Activated naive CD4-positive, alpha-beta T cell treated with anti-CD3 and anti-CD28 coated beads, Interleukin-2, amount 50 U/mL, for 72 hours (primary cell): ENCODE measurements around the gene JCHAIN. TPM values are rescaled to one million over a fixed set of nuclear protein-coding genes. Genes with fewer than 3 reads are reported as not detected.
"Not testable (repeated sequence)": the region's sequence is repeated elsewhere in the genome, so short reads cannot be mapped to it uniquely, and the experiment has no call there.

ENCODE experiments used
- ATAC-seq, 2 donors: fragments of 150-1000 bp; cut with Tn5 transposase; 2 replicates each; pipeline ENCODE4 v1.10.0; 2021; ENCODE audit warnings: mild to moderate bottlenecking in 2 of 2, moderate library complexity in 2 of 2
- DNase-seq, 2 donors: peaks; one replicate each; pipeline ENCODE4 v3.0.0; 2021 to 2022; ENCODE audit warnings: low spot score in 2 of 2
- H3K27ac Mint-ChIP-seq, 2 donors: one replicate each; pipeline ENCODE4 v1.8.0; 2022; ENCODE audit warnings: mild to moderate bottlenecking in 2 of 2, mixed read lengths in 2 of 2
- H3K36me3 Mint-ChIP-seq, 2 donors: one replicate each; pipeline ENCODE4 v1.8.0; 2022; ENCODE audit warnings: mixed read lengths in 2 of 2
- H3K9me3 Mint-ChIP-seq, 2 donors: one replicate each; pipeline ENCODE4 v1.8.0; 2022; ENCODE audit warnings: mixed read lengths in 2 of 2
- total RNA-seq, 2 donors: library from RNA; stranded (reverse); gene quantifications; one replicate each; pipeline ENCODE4 v1.2.3, GENCODE V29; 2022

The JCHAIN gene
- total RNA-seq, 2 donors from 2014 or later = 0.68 TPM; not detected in 1

- Mint-ChIP-seq H3K9me3 (no peaks in the 10 kb centered on the region), H3K27ac (no peak overlapping the region), H3K36me3 (no peaks in the 10 kb centered on the region)
- DNase-seq = no peak
- ATAC-seq = no peak
These were observed 4.2 kb upstream of the JCHAIN start for GRCh38 chr4:70670332-70671014.

- Mint-ChIP-seq H3K9me3 (no peaks in the 10 kb centered on the region), H3K36me3 (no peaks in the 10 kb centered on the region), H3K27ac (no peak overlapping the region)
- ATAC-seq = no peak
- no peak for DNase-seq
These were observed 1.6 kb upstream of the JCHAIN start for GRCh38 chr4:70667740-70668535.

- H3K27ac Mint-ChIP-seq, H3K9me3 Mint-ChIP-seq, H3K36me3 Mint-ChIP-seq: not testable (repeated sequence)
- peak in 1 of 2 donors; percentile 18 for DNase-seq
- ATAC-seq = peak; percentile 95
These were observed 4.9 kb downstream of the JCHAIN start for GRCh38 chr4:70661309-70661922.

DNA sequence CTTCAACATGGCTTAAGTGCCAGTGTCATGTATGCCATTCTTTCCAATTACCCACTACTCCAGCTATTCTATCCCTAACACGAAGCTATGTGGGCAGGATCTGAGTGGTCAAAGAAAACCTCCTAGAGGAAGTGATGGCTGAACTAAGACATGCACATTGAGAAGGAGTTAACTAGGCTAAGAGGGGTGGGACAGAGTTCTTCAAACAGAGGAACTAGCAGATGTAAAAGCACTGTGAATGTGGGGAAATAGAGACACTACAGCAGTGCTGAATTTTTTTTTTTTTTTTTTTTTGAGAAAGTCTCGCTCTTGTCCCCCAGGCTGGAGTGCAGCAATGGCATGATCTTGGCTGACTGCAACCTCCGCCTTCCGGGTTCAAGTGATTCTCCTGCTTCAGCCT is 6.2 kb downstream of the JCHAIN start:
- ATAC-seq (no peak), DNase-seq (no peak)
- Mint-ChIP-seq H3K36me3 (no peaks in the 10 kb centered on the region), H3K9me3 (no peaks in the 10 kb centered on the region), H3K27ac (no peak overlapping the region)

DNA sequence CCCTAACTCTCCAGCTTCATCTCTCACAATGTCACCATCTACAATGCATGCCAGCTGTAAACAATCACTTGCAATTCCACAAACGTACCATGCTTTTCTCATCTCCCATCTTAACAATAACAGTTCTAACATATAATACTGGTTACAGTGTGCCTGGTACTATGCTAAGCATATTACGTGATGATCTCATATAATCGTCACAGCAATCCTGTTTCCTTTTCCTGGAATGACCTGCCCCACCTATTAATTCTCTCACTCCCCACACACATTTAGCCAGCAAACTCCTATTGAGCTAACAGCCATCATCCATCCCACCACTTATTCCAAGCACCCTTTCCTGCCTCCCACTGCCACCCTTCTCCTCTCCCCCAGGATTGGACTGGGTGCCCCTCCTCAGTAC is 7.9 kb downstream of the JCHAIN start:
- ATAC-seq (no peak), DNase-seq (no peak)
- Mint-ChIP-seq H3K36me3 (no peaks in the 10 kb centered on the region), H3K27ac (no peak overlapping the region), H3K9me3 (no peaks in the 10 kb centered on the region)

DNA sequence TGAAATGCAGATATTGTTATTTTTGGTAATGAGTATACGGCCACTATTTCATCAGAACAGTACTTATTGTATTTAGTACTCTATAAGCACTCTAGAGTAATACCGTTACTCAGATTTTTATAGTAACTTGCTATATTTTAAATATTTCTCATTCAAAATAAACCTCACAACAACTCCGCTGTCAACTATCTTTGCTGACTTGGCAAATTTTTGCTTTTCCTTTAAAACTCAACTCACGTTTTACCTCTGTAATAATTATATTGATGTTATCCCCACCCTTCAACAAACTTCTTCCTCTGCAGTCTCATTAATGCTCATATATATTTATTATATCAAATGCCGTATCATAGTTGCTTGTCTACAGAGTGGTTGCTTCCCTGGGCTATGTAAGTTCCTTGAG is 9.0 kb downstream of the JCHAIN start:
- Mint-ChIP-seq H3K27ac (no peak overlapping the region), H3K36me3 (no peaks in the 10 kb centered on the region), H3K9me3 (no peaks in the 10 kb centered on the region)
- ATAC-seq = no peak
- DNase-seq = no peak

DNA sequence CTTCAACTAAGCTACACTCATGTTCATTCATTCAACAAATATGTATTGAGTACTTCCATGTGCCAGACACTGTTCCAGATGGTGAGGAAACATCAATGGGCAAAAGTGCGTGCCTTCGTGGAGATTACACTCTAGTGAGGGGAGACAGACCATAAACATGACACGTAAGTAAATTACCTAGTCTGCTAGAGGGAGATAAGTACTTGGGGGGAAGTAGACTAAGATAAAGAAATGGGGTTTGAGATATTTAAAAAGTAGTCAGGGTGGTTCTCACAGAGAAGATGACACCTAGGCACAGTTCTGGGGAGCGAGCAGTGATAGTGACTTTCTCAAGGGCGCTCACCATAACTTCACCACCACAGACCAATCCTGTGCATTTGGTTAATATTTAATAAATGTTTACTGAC is 11.7 kb downstream of the JCHAIN start:
- ATAC-seq (no peak), DNase-seq (no peak)
- Mint-ChIP-seq H3K9me3 (no peaks in the 10 kb centered on the region), H3K36me3 (no peaks in the 10 kb centered on the region), H3K27ac (no peak overlapping the region)

DNA sequence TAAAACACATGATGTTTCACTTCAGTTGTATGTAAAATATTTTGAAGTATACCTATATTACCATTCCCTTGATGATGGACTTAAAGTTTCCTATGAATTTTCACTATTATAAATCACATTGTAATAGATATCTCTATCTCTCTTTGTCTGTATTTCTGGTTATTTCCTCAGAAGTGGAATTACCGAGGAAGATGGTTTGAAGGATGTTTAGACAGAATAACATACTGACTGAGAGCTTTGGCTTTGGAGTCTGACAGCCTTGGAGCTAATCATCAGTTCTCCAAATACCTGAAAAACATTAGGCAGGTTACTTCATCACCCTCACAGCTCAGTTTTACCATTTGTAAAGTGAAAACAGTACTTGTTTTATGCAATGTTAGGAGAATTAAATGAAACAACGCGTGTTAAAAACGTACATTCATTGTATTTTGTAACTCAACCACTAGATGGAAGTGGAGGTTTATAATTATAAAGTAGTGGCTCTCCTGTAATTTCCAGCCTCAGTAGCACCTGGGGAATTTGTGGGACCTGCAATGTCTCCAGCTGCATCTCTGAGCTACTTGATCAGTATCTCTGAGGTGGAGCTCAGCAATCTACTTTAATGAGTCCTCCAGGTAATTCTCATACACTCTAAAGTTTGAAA is 14.3 kb downstream of the JCHAIN start:
- Mint-ChIP-seq H3K27ac (no peak overlapping the region), H3K36me3 (no peaks in the 10 kb centered on the region), H3K9me3 (no peaks in the 10 kb centered on the region)
- DNase-seq (no peak), ATAC-seq (peak; percentile 47 to 57)

DNA sequence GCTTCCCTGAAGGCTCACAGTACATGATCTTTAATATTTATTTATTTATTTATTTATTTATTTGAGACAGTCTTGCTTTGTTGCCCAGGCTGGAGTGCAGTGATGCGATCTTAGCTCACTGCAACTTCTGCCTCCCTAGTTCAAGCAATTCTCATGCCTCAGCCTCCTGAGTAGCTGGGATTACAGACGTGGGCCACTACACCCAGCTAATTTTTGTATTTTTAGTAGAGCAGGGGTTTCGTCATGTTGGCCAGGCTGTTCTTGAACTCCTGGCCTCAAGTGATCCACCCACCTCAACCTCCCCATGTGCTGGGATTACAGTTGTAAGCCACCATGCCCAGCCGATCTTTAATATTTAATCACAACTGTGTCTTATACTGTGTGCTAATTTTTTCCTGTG is 15.6 kb downstream of the JCHAIN start:
- not testable (repeated sequence) for ATAC-seq, H3K9me3 Mint-ChIP-seq, H3K36me3 Mint-ChIP-seq, DNase-seq, H3K27ac Mint-ChIP-seq

GRCh38 chr4:70640192-70640591 is 26.1 kb downstream of the JCHAIN start:
- ATAC-seq (peak; percentile 77 to 89), DNase-seq (no peak)
- H3K36me3 Mint-ChIP-seq = no peaks in the 10 kb centered on the region
- peak overlapping the region; percentile 75 to 82 for H3K27ac Mint-ChIP-seq
- no peaks in the 10 kb centered on the region for H3K9me3 Mint-ChIP-seq

DNA sequence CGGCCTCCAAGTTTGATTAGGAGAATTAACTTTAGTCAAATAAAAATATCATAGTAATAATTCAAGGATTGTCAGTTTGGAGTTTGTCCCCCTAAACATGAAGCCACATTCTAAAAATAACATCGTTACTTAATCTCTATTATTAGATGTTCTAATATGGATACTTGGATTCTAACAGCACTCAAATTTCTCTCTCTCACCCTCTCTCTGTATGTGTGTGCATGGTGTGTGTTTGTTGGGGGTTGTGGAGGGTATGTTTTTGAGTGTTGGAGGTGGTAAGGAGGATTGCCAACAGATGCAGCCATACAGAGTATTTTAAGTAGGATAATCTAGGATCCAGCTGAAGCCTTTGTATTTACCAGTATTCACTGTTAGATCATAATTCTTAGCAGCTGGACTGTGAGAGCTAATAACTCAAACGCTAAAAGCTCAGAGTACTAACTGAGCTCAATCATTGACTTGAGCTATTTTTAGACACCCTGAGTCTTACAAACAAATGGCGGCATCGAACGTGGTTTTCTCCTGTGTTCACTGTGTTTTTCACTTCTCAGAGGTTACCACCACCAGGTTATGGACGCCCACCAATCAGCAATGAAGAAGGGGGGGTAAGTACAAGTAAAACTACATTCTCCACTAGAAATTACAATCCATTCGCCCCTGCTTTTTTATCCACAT is 28.9 kb downstream of the JCHAIN start:
- ATAC-seq (no peak), DNase-seq (no peak)
- Mint-ChIP-seq H3K36me3 (peaks cover 0 to 7% of the 10 kb centered on the region in 2 donors), H3K27ac (no peak overlapping the region), H3K9me3 (no peaks in the 10 kb centered on the region)

- no peak overlapping the region for H3K27ac Mint-ChIP-seq
- H3K9me3 Mint-ChIP-seq = no peaks in the 10 kb centered on the region
- H3K36me3 Mint-ChIP-seq = peaks cover 0 to 7% of the 10 kb centered on the region in 2 donors
- DNase-seq (no peak), ATAC-seq (no peak)
These were observed 31.8 kb downstream of the JCHAIN start for GRCh38 chr4:70634482-70634881.

- ATAC-seq (no peak), DNase-seq (no peak)
- no peak overlapping the region for H3K27ac Mint-ChIP-seq
- peaks cover 0 to 7% of the 10 kb centered on the region in 2 donors for H3K36me3 Mint-ChIP-seq
- no peaks in the 10 kb centered on the region for H3K9me3 Mint-ChIP-seq
These were observed 34.3 kb downstream of the JCHAIN start for GRCh38 chr4:70632028-70632427.

- ATAC-seq (no peak), DNase-seq (no peak)
- Mint-ChIP-seq H3K27ac (no peak overlapping the region), H3K9me3 (no peaks in the 10 kb centered on the region), H3K36me3 (peaks cover 0 to 7% of the 10 kb centered on the region in 2 donors)
These were observed 36.1 kb downstream of the JCHAIN start for GRCh38 chr4:70630162-70630561.

DNA sequence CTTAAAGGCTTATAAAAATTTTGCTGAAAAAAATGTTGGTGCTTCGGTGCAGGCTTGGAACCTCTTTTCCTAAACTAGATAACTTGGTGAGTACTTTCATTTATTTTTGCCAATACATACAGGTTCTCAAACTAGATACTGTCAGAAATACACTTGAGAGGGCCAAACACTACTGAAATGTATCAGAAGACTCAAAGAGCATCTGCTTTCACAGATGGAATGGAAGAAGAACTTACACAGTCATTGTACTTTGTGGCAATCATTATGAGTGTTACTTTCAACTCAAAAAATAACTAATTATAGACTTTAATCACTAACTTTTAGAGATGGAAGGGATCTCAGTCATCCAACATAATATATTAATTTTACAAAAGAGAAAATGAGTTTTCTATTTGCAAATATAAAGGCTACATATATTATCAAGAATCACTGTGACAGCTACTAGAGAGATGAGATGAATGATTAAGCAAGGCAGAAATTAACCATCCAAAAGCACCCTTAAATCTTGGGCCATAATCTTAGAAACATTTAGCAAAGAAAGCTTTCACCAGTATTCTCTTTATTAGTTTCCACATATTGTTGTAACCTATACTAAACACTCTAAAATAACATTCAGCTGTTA is 36.7 kb downstream of the JCHAIN start:
- ATAC-seq (peak in 1 of 2 donors; percentile 91), DNase-seq (no peak)
- Mint-ChIP-seq H3K9me3 (no peaks in the 10 kb centered on the region), H3K36me3 (peaks cover 0 to 7% of the 10 kb centered on the region in 2 donors), H3K27ac (no peak overlapping the region)

DNA sequence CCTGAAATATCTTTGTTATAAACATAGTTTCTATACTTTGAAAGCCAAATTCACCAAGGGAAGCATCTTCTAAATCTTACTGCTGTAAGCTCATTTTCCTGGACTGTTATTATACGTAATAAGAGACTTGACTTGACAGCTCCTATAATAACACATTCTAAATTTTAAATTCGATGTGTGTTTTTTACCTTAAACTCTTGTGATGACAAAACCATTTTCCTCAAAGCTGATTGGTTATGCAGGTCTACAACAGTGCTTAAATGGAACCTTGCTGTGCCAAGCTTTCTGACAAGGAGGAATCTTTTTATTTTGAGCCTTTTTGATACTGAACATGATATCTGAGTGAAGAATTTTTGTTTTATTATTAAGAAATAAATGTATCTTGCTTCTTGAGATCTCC is 37.9 kb downstream of the JCHAIN start, which contains the start of gene ENAM:
TSS of gene ENAM (plus strand) at position 301 of the 400 bp plus-strand sequence. CDS start 757 bp downstream, outside the sequence.
- no peak for ATAC-seq
- H3K27ac Mint-ChIP-seq = peak within 1 kb of the TSS in 1 of 2 donors; percentile 24
- no peaks in the 10 kb centered on the region for H3K9me3 Mint-ChIP-seq
- H3K36me3 Mint-ChIP-seq = no peaks in the 10 kb centered on the region
- no peak for DNase-seq
